ENCODE results near the gene AMBRA1. TPM values are rescaled to one million over a fixed set of nuclear protein-coding genes. Genes with fewer than 3 reads are reported as not detected.

The AMBRA1 gene
- total RNA-seq, 4 donors from 2014 or later: 20.0 to 28.9 (median 26.0) TPM

DNA sequence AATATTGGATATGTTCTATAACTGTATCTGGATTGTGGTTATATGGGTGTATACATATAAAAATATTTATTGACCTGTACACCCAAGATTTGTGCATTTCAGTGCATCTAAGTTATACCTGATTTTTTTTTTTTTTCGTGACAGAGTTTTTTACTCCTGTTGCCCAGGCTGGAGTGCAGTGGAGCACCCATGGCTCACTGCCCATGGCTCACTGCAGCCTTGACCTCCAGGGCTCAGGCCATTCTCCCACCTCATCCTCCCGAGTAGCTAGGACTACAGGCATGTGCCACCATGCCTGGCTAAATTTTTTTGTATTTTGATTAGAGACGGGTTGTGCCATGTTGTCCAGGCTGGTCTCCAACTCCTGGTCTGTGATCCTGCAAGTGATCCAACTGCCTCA lies 47.8 kb upstream of the AMBRA1 start:
- WGBS: 98% methylated on average over 3 of the region's 3 CpGs
- intact Hi-C loops (cut with DNase I): no loop called here
- H3K27me3 ChIP-seq: no peaks in the 10 kb centered on the region
- TF ChIP-seq POLR2A (IDR thresholded peaks at IDR 0.05; ENCODE audit: low read depth): no peak
- TF ChIP-seq, protein P1, sequence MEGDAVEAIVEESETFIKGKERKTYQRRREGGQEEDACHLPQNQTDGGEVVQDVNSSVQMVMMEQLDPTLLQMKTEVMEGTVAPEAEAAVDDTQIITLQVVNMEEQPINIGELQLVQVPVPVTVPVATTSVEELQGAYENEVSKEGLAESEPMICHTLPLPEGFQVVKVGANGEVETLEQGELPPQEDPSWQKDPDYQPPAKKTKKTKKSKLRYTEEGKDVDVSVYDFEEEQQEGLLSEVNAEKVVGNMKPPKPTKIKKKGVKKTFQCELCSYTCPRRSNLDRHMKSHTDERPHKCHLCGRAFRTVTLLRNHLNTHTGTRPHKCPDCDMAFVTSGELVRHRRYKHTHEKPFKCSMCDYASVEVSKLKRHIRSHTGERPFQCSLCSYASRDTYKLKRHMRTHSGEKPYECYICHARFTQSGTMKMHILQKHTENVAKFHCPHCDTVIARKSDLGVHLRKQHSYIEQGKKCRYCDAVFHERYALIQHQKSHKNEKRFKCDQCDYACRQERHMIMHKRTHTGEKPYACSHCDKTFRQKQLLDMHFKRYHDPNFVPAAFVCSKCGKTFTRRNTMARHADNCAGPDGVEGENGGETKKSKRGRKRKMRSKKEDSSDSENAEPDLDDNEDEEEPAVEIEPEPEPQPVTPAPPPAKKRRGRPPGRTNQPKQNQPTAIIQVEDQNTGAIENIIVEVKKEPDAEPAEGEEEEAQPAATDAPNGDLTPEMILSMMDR (IDR thresholded peaks at IDR 0.05): no peak
- no peak for TF ChIP-seq EP300 (IDR thresholded peaks at IDR 0.05)
- TF ChIP-seq POLR2AphosphoS5 (IDR thresholded peaks at IDR 0.05): no peak
- peaks cover 12 to 56% (median 37%) of the 10 kb centered on the region in 4 donors for H3K36me3 ChIP-seq
- H3K4me3 ChIP-seq: no peak overlapping the region
- H3K4me1 ChIP-seq: no peaks in the 10 kb centered on the region
- H3K9me3 ChIP-seq: no peaks in the 10 kb centered on the region
- H3K27ac ChIP-seq (replicated peaks in 1 of 4): no peak overlapping the region
- DNase-seq (ENCODE audit: extremely low spot score): no peak

DNA sequence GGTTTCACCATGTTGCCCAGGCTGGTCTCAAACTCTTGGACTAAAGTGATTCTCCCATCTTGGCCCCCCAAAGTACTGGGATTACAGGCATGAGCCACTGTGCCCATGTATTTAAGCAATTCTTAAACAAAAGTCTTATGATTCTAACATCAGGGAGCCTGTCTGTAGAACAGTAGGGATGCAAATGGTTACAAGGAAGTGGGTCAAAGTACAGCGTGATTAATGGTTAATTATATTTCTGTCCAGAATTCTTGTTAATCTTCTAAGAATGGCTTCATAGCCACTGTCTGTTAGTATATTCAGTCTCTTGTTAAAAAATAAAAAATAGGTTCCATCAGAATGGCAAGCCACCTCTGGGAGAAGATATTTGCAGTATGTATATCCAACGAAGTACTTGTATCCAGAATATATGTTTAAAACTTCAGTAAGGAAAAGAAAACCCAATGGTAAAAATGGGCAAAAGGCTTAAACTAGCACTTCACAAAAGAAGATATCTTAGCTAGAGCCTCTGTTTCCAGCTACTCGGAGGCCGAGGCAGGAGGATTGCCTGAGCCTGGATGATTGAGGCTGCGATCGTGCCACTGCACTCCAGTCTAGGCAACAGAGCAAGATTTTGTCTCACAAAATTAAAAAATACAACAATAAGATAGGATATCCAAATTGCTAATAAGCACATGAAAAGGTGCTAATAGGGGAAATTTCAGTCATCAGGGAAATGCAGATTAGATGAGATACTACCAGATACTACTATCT lies 46.4 kb upstream of the AMBRA1 start:
- Histone ChIP-seq H3K4me3 (no peak overlapping the region), H3K9me3 (no peaks in the 10 kb centered on the region), H3K36me3 (peaks cover 3 to 52% (median 32%) of the 10 kb centered on the region in 4 donors), H3K4me1 (no peaks in the 10 kb centered on the region), H3K27me3 (no peaks in the 10 kb centered on the region), H3K27ac (replicated peaks in 1 of 4) (no peak overlapping the region)
- intact Hi-C loops (cut with DNase I): no loop called here
- TF ChIP-seq POLR2A (IDR thresholded peaks at IDR 0.05; ENCODE audit: low read depth): no peak
- no peak for TF ChIP-seq EP300 (IDR thresholded peaks at IDR 0.05)
- 95% methylated on average over 6 of the region's 6 CpGs for WGBS
- no peak for DNase-seq (ENCODE audit: extremely low spot score)

DNA sequence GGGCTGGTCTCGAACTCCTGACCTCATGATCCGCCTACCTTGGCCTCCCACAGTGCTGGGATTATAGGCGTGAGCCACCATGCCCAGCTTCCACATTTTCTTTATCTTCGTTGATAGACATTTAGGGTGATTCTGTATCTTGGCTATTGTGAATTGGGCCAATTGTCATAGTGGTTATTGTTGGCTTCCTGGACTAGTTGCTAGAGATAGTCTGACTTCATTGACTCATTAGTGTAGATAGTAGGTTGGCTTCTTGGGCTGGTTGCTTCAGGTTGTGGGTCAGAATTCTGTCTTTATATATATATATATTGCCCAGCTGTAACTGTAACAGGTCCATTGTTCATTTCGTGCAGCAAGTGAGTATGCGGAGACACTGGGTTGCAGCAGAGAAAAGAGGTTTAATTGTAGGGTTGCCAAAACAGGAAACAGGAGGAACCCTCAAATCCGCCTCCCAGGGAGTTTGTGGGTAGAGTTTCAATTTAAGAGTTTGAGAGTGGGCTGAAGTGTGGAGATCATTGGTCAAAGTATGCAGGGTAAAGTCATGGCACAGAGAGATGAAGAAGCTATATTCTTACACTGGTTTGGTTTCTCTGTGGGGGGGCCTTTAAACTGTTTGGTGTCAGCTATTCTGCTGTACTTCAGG lies 45.5 kb upstream of the AMBRA1 start:
- DNase-seq (ENCODE audit: extremely low spot score): no peak
- H3K9me3 ChIP-seq: no peaks in the 10 kb centered on the region
- no peak for TF ChIP-seq POLR2AphosphoS5 (IDR thresholded peaks at IDR 0.05)
- TF ChIP-seq, protein P1 (IDR thresholded peaks at IDR 0.05): no peak
- no peak for TF ChIP-seq POLR2A (IDR thresholded peaks at IDR 0.05; ENCODE audit: low read depth)
- TF ChIP-seq EP300 (IDR thresholded peaks at IDR 0.05): no peak
- H3K4me1 ChIP-seq: no peaks in the 10 kb centered on the region
- no peak overlapping the region for H3K27ac ChIP-seq (replicated peaks in 1 of 4)
- 90% methylated on average over 7 of the region's 7 CpGs for WGBS
- peaks cover 3 to 51% (median 31%) of the 10 kb centered on the region in 4 donors for H3K36me3 ChIP-seq
- intact Hi-C loops (cut with DNase I): no loop called here
- H3K27me3 ChIP-seq: no peaks in the 10 kb centered on the region
- H3K4me3 ChIP-seq: no peak overlapping the region

DNA sequence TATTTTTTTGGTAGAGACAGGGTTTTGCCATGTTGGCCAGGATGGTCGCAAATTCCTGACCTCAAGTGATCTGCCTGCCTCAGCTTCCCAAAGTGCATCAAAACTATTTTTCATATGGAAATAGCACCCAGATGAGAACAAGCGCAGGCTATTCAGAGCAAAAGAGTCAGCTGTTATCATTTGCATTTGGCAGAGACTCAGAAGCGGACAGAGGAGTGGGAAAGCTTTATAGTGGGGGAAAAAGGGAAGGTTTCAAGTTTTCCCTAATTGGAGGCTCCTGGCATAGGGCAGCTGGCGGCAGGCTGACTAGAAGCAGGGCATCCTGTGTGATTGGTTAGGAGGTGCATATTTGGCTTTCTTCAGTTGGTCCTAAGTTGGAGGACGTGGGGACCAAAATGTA lies 43.7 kb upstream of the AMBRA1 start:
- no peak overlapping the region for H3K27ac ChIP-seq (replicated peaks in 1 of 4)
- H3K4me3 ChIP-seq: no peak overlapping the region
- no peaks in the 10 kb centered on the region for H3K9me3 ChIP-seq
- no peaks in the 10 kb centered on the region for H3K4me1 ChIP-seq
- 94% methylated on average over 5 of the region's 5 CpGs for WGBS
- no peak for DNase-seq (ENCODE audit: extremely low spot score)
- H3K36me3 ChIP-seq: peaks cover 3 to 58% (median 36%) of the 10 kb centered on the region in 4 donors
- intact Hi-C loops (cut with DNase I): no loop called here
- TF ChIP-seq EP300 (IDR thresholded peaks at IDR 0.05): no peak
- TF ChIP-seq, protein P1 (IDR thresholded peaks at IDR 0.05): no peak
- TF ChIP-seq POLR2A (IDR thresholded peaks at IDR 0.05; ENCODE audit: low read depth): no peak
- TF ChIP-seq POLR2AphosphoS5 (IDR thresholded peaks at IDR 0.05): no peak
- H3K27me3 ChIP-seq: no peaks in the 10 kb centered on the region

DNA sequence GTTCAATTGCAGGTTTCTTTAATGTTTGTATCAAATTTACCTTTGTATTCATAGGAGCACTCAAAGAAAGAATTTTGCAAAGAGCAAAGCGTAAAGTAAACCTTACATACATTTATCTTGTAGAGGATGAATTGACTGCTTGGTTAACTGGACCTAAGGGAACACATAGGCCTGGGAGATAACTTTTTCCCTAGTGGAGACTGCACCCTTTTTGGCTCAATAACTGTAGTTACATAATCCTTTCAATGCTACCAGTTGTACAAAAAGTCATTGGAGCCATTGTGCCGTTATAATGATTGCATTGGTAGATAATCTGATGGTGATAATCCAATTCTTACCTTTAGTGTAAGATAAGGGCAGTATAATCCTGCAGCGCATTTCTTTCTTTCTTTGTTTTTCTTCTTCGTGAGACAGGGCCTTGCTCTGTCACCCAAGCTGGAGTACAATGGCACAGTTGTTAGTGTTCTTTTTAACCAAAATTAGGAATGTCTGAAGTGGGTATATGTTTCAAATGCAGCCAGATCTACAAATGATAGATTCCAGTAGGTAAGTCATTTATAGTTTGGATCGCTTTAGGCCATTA lies 41.8 kb upstream of the AMBRA1 start:
- DNase-seq (ENCODE audit: extremely low spot score): no peak
- Histone ChIP-seq H3K36me3 (peaks cover 17 to 65% (median 47%) of the 10 kb centered on the region in 4 donors), H3K27me3 (no peaks in the 10 kb centered on the region), H3K4me3 (no peak overlapping the region), H3K9me3 (no peaks in the 10 kb centered on the region), H3K27ac (replicated peaks in 1 of 4) (no peak overlapping the region), H3K4me1 (no peaks in the 10 kb centered on the region)
- 89% methylated on average over 5 of the region's 5 CpGs for WGBS
- intact Hi-C loops (cut with DNase I): no loop called here
- TF ChIP-seq, protein P1 (IDR thresholded peaks at IDR 0.05): no peak
- TF ChIP-seq EP300 (IDR thresholded peaks at IDR 0.05) (no peak), POLR2A (IDR thresholded peaks at IDR 0.05; ENCODE audit: low read depth) (no peak), POLR2AphosphoS5 (IDR thresholded peaks at IDR 0.05) (no peak)
